ENCODE results near the gene TUBA1B. TPM values are rescaled to one million over a fixed set of nuclear protein-coding genes. Genes with fewer than 3 reads are reported as not detected.

The TUBA1B gene
- total RNA-seq, 1 donor from 2014 or later, result 497 TPM

- peaks cover 11% of the 10 kb centered on the region for H3K27me3 Mint-ChIP-seq (ENCODE audit: unreplicated experiment)
- no peak overlapping the region for H3K4me3 Mint-ChIP-seq (ENCODE audit: unreplicated experiment)
Observed at GRCh38 chr12:49098703-49099102, 32.5 kb downstream of the TUBA1B start.

GRCh38 chr12:49098035-49098451 lies 33.2 kb downstream of the TUBA1B start:
- Mint-ChIP-seq H3K27ac (ENCODE audit: unreplicated experiment) (no peak overlapping the region), H3K4me1 (ENCODE audit: unreplicated experiment) (peaks cover 10% of the 10 kb centered on the region), H3K9me3 (ENCODE audit: unreplicated experiment) (no peaks in the 10 kb centered on the region), H3K4me3 (ENCODE audit: unreplicated experiment) (no peak overlapping the region), H3K27me3 (ENCODE audit: unreplicated experiment) (peaks cover 16% of the 10 kb centered on the region), H3K36me3 (ENCODE audit: unreplicated experiment) (peaks cover 48% of the 10 kb centered on the region)
- TF ChIP-seq CTCF (IDR thresholded peaks at IDR 0.05), result peak; percentile 75
- DNase-seq (ENCODE audit: extremely low spot score, unreplicated experiment), result no peak

More at GRCh38 chr12:49098703-49099102, 32.5 kb downstream of the TUBA1B start:
- no peak for TF ChIP-seq CTCF (IDR thresholded peaks at IDR 0.05)
- Mint-ChIP-seq H3K9me3 (ENCODE audit: unreplicated experiment) (no peaks in the 10 kb centered on the region), H3K36me3 (ENCODE audit: unreplicated experiment) (peaks cover 50% of the 10 kb centered on the region), H3K4me1 (ENCODE audit: unreplicated experiment) (peaks cover 10% of the 10 kb centered on the region), H3K27ac (ENCODE audit: unreplicated experiment) (no peak overlapping the region)
- no peak for DNase-seq (ENCODE audit: extremely low spot score, unreplicated experiment)

GRCh38 chr12:49097381-49097780 lies 33.8 kb downstream of the TUBA1B start:
- DNase-seq (ENCODE audit: extremely low spot score, unreplicated experiment), result no peak
- no peaks in the 10 kb centered on the region for H3K9me3 Mint-ChIP-seq (ENCODE audit: unreplicated experiment)
- no peak overlapping the region for H3K27ac Mint-ChIP-seq (ENCODE audit: unreplicated experiment)
- peaks cover 46% of the 10 kb centered on the region for H3K36me3 Mint-ChIP-seq (ENCODE audit: unreplicated experiment)
- no peak for TF ChIP-seq CTCF (IDR thresholded peaks at IDR 0.05)
- peaks cover 19% of the 10 kb centered on the region for H3K27me3 Mint-ChIP-seq (ENCODE audit: unreplicated experiment)
- H3K4me3 Mint-ChIP-seq (ENCODE audit: unreplicated experiment), result no peak overlapping the region
- peaks cover 13% of the 10 kb centered on the region for H3K4me1 Mint-ChIP-seq (ENCODE audit: unreplicated experiment)

GRCh38 chr12:49094975-49095365 lies 36.2 kb downstream of the TUBA1B start:
- Mint-ChIP-seq H3K27me3 (ENCODE audit: unreplicated experiment) (peaks cover 31% of the 10 kb centered on the region), H3K4me3 (ENCODE audit: unreplicated experiment) (no peak overlapping the region), H3K4me1 (ENCODE audit: unreplicated experiment) (peaks cover 25% of the 10 kb centered on the region), H3K27ac (ENCODE audit: unreplicated experiment) (no peak overlapping the region), H3K36me3 (ENCODE audit: unreplicated experiment) (peaks cover 30% of the 10 kb centered on the region), H3K9me3 (ENCODE audit: unreplicated experiment) (no peaks in the 10 kb centered on the region)
- TF ChIP-seq CTCF (IDR thresholded peaks at IDR 0.05), result no peak
- DNase-seq (ENCODE audit: extremely low spot score, unreplicated experiment), result no peak

GRCh38 chr12:49094160-49094974 lies 36.8 kb downstream of the TUBA1B start, which contains the start of gene DHH:
Gene DHH, minus strand, starts transcription at chr12:49094801. Its CDS starts 289 bp downstream, at chr12:49094512.
- Mint-ChIP-seq H3K27me3 (ENCODE audit: unreplicated experiment) (peaks cover 33% of the 10 kb centered on the region), H3K4me3 (ENCODE audit: unreplicated experiment) (no peak within 1 kb of the TSS), H3K27ac (ENCODE audit: unreplicated experiment) (no peak within 1 kb of the TSS), H3K9me3 (ENCODE audit: unreplicated experiment) (no peaks in the 10 kb centered on the region), H3K36me3 (ENCODE audit: unreplicated experiment) (peaks cover 26% of the 10 kb centered on the region), H3K4me1 (ENCODE audit: unreplicated experiment) (peaks cover 28% of the 10 kb centered on the region)
- TF ChIP-seq CTCF (IDR thresholded peaks at IDR 0.05), result no peak
- DNase-seq (ENCODE audit: extremely low spot score, unreplicated experiment), result no peak

Measured in osteocyte (in vitro differentiated cells).